ENCODE measurements around the gene NSUN3.

DNA sequence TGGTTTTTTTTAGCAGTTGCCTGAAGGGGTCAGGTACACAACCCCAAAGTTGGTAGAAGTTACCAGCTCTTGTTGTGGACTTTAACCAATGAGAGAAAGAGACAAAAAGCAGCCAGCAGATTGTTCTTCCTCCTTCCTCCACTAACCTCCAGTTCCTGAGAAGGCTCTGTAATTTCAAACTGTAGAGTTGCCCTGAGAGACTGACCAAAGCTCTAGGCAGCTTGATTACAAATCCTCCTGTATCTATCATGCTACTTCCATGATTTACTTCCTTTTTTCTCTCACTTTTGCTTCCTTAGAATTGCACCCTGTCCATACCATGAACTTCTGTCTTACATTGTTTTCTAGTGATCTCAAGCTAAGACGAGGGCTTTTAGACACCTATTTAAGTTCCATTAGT, 29.2 kb downstream of the NSUN3 start:
- TF ChIP-seq, protein P1, sequence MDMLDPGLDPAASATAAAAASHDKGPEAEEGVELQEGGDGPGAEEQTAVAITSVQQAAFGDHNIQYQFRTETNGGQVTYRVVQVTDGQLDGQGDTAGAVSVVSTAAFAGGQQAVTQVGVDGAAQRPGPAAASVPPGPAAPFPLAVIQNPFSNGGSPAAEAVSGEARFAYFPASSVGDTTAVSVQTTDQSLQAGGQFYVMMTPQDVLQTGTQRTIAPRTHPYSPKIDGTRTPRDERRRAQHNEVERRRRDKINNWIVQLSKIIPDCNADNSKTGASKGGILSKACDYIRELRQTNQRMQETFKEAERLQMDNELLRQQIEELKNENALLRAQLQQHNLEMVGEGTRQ (IDR thresholded peaks at IDR 0.05; ENCODE audit: borderline replicate concordance, low read depth, low read length): no peak
- TF ChIP-seq NRF1 (IDR thresholded peaks at IDR 0.05; ENCODE audit: low read depth, low read length) (no peak), SIN3A (IDR thresholded peaks at IDR 0.05; ENCODE audit: borderline replicate concordance, low read depth, low read length) (no peak), SMC3 (IDR thresholded peaks at IDR 0.05; ENCODE audit: low read depth, low read length) (no peak)
- TF ChIP-seq, protein P2, sequence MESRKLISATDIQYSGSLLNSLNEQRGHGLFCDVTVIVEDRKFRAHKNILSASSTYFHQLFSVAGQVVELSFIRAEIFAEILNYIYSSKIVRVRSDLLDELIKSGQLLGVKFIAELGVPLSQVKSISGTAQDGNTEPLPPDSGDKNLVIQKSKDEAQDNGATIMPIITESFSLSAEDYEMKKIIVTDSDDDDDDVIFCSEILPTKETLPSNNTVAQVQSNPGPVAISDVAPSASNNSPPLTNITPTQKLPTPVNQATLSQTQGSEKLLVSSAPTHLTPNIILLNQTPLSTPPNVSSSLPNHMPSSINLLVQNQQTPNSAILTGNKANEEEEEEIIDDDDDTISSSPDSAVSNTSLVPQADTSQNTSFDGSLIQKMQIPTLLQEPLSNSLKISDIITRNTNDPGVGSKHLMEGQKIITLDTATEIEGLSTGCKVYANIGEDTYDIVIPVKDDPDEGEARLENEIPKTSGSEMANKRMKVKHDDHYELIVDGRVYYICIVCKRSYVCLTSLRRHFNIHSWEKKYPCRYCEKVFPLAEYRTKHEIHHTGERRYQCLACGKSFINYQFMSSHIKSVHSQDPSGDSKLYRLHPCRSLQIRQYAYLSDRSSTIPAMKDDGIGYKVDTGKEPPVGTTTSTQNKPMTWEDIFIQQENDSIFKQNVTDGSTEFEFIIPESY (IDR thresholded peaks at IDR 0.05; ENCODE audit: borderline replicate concordance, low read depth): no peak
- TF ChIP-seq, protein P3, sequence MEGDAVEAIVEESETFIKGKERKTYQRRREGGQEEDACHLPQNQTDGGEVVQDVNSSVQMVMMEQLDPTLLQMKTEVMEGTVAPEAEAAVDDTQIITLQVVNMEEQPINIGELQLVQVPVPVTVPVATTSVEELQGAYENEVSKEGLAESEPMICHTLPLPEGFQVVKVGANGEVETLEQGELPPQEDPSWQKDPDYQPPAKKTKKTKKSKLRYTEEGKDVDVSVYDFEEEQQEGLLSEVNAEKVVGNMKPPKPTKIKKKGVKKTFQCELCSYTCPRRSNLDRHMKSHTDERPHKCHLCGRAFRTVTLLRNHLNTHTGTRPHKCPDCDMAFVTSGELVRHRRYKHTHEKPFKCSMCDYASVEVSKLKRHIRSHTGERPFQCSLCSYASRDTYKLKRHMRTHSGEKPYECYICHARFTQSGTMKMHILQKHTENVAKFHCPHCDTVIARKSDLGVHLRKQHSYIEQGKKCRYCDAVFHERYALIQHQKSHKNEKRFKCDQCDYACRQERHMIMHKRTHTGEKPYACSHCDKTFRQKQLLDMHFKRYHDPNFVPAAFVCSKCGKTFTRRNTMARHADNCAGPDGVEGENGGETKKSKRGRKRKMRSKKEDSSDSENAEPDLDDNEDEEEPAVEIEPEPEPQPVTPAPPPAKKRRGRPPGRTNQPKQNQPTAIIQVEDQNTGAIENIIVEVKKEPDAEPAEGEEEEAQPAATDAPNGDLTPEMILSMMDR (IDR thresholded peaks at IDR 0.05): no peak
- TF ChIP-seq, protein P4, sequence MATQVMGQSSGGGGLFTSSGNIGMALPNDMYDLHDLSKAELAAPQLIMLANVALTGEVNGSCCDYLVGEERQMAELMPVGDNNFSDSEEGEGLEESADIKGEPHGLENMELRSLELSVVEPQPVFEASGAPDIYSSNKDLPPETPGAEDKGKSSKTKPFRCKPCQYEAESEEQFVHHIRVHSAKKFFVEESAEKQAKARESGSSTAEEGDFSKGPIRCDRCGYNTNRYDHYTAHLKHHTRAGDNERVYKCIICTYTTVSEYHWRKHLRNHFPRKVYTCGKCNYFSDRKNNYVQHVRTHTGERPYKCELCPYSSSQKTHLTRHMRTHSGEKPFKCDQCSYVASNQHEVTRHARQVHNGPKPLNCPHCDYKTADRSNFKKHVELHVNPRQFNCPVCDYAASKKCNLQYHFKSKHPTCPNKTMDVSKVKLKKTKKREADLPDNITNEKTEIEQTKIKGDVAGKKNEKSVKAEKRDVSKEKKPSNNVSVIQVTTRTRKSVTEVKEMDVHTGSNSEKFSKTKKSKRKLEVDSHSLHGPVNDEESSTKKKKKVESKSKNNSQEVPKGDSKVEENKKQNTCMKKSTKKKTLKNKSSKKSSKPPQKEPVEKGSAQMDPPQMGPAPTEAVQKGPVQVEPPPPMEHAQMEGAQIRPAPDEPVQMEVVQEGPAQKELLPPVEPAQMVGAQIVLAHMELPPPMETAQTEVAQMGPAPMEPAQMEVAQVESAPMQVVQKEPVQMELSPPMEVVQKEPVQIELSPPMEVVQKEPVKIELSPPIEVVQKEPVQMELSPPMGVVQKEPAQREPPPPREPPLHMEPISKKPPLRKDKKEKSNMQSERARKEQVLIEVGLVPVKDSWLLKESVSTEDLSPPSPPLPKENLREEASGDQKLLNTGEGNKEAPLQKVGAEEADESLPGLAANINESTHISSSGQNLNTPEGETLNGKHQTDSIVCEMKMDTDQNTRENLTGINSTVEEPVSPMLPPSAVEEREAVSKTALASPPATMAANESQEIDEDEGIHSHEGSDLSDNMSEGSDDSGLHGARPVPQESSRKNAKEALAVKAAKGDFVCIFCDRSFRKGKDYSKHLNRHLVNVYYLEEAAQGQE (IDR thresholded peaks at IDR 0.05; ENCODE audit: low read depth, low read length): no peak
